Lung (tissue), 12 donors: ENCODE measurements around the gene CD44. TPM values are rescaled to one million over a fixed set of nuclear protein-coding genes. Genes with fewer than 3 reads are reported as not detected.

Source experiments
- ATAC-seq: fragments of 200-7000 bp; cut with Tn5 transposase; one replicate; pipeline ENCODE4 v1.9.1; 2020; ENCODE audit warnings: moderate number of reproducible peaks; ENCODE audit not compliant: insufficient read depth, low FRiP score
- DNase-seq, 3 donors: peaks; one replicate each; pipeline ENCODE4 v3.0.0-alpha.2; 2013 to 2017
- H3K27ac ChIP-seq, 2 donors: one replicate each; pipeline ENCODE4 v1.5.1; 2013; ENCODE audit warnings: mild to moderate bottlenecking in 2 of 2, moderate library complexity in 2 of 2, control low read depth in 1 of 2, inconsistent platforms in 1 of 2, low read depth in 1 of 2, low read length in 1 of 2
- H3K27me3 ChIP-seq, 3 donors: one replicate each; pipeline ENCODE4 v1.5.1; 2013; ENCODE audit warnings: low read length in 2 of 3; ENCODE audit not compliant: control insufficient read depth in 3 of 3, insufficient read depth in 3 of 3
- H3K36me3 ChIP-seq, 4 donors: one replicate each; pipeline ENCODE4 v1.5.1; 2013; ENCODE audit warnings: low read length in 4 of 4, mild to moderate bottlenecking in 1 of 4, moderate library complexity in 1 of 4; ENCODE audit not compliant: control insufficient read depth in 4 of 4, insufficient read depth in 4 of 4
- H3K4me1 ChIP-seq, 5 donors: one replicate each; pipeline ENCODE4 v1.5.1; 2013; ENCODE audit warnings: low read length in 5 of 5, mild to moderate bottlenecking in 2 of 5, moderate library complexity in 1 of 5; ENCODE audit not compliant: control insufficient read depth in 5 of 5, insufficient read depth in 5 of 5
- H3K4me3 ChIP-seq: one replicate; pipeline ENCODE4 v1.5.1; 2013; ENCODE audit warnings: mild to moderate bottlenecking, control low read depth, moderate library complexity
- H3K9ac ChIP-seq, 2 donors: one replicate each; pipeline ENCODE4 v1.5.1; 2013; ENCODE audit warnings: low read length in 2 of 2, control low read depth in 1 of 2; ENCODE audit not compliant: insufficient read depth in 1 of 2
- H3K9me3 ChIP-seq, 4 donors: one replicate each; pipeline ENCODE4 v1.5.1; 2013; ENCODE audit warnings: low read length in 3 of 4, mild to moderate bottlenecking in 1 of 4, moderate library complexity in 1 of 4; ENCODE audit not compliant: control insufficient read depth in 4 of 4, insufficient read depth in 3 of 4
- CTCF ChIP-seq: IDR thresholded peaks from 2 replicates; pipeline ENCODE4 v1.5.1; 2012; ENCODE audit warnings: mild to moderate bottlenecking; ENCODE audit errors: control extremely low read depth, extremely low read depth
- WGBS, 2 donors: extraction: QIAGEN DNeasy Blood & Tissue Kit; methylation state at CpG; one replicate each; pipeline ENCODE4 v1.1.7; 2013; 5-methylcytosine and 5-hydroxymethylcytosine counted together
- polyA plus RNA-seq, 2 donors: library from polyadenylated mRNA; stranded (reverse); fragments of 200-250 nt; gene quantifications; one replicate each; pipeline ENCODE4 v1.2.1, GENCODE V29; 2013
- total RNA-seq, 2 donors: library from RNA; depleted of rRNA in 1 of 2; stranded (reverse); fragments of >200 nt in 1 of 2; gene quantifications; one replicate each; pipeline ENCODE4 v1.2.1, GENCODE V29; 2014 to 2021
- donor health status: control.
- donor health status: control.
- donor health status: Bipolar disorder and iron deficiency.
- donor health status: healthy.
- donor health status: DM: yes; HTN: yes; CAD: no.

Gene CD44
- total and polyA plus RNA-seq, 4 donors, result 115 to 636 (median 544) TPM

- H3K27me3 ChIP-seq, result no peaks in the 10 kb centered on the region
- H3K27ac ChIP-seq, result no peak overlapping the region
- peaks cover 3 to 15% (median 8%) of the 10 kb centered on the region in 5 donors for H3K4me1 ChIP-seq
- no peak overlapping the region for H3K4me3 ChIP-seq
- no peak for TF ChIP-seq CTCF
- no peaks in the 10 kb centered on the region for H3K9me3 ChIP-seq
- H3K9ac ChIP-seq, result no peak overlapping the region
- no peak for DNase-seq
- no peaks in the 10 kb centered on the region for H3K36me3 ChIP-seq
- 79 to 85% methylated on average over 13 of the region's 13 CpGs for WGBS, 2 donors
- no peak for ATAC-seq
Observed at GRCh38 chr11:35112056-35112845, 26.7 kb upstream of the CD44 start.

GRCh38 chr11:35112846-35113105 lies 26.2 kb upstream of the CD44 start:
- Histone ChIP-seq H3K9ac (no peak overlapping the region), H3K27me3 (no peaks in the 10 kb centered on the region)
- 94 to 96% methylated on average over 1 of the region's 1 CpG for WGBS, 2 donors

GRCh38 chr11:35114906-35115687 lies 23.9 kb upstream of the CD44 start:
- DNase-seq (no peak), ATAC-seq (no peak)
- Histone ChIP-seq H3K4me3 (no peak overlapping the region), H3K27me3 (no peaks in the 10 kb centered on the region), H3K9ac (no peak overlapping the region), H3K27ac (no peak overlapping the region), H3K36me3 (no peaks in the 10 kb centered on the region), H3K4me1 (peaks cover 3 to 20% (median 10%) of the 10 kb centered on the region in 5 donors), H3K9me3 (no peaks in the 10 kb centered on the region)
- 86 to 88% methylated on average over 9 of the region's 9 CpGs for WGBS, 2 donors
- no peak for TF ChIP-seq CTCF

More at GRCh38 chr11:35112846-35113105, 26.2 kb upstream of the CD44 start:
- Histone ChIP-seq H3K4me3 (no peak overlapping the region), H3K4me1 (peaks cover 3 to 20% (median 10%) of the 10 kb centered on the region in 5 donors), H3K27ac (no peak overlapping the region), H3K36me3 (no peaks in the 10 kb centered on the region), H3K9me3 (no peaks in the 10 kb centered on the region)
- no peak for ATAC-seq
- TF ChIP-seq CTCF, result no peak
- no peak for DNase-seq
